Upper lobe of left lung (tissue), 6 donors: ENCODE results near the gene SH3BP4. TPM values are rescaled to one million over a fixed set of nuclear protein-coding genes. Genes with fewer than 3 reads are reported as not detected.
A peak's percentile ranks its signal among the peaks of the same experiment; 100 is the strongest.

ENCODE experiments used
- ATAC-seq, 2 donors: fragments of 200-7000 bp; cut with Tn5 transposase; one replicate each; pipeline ENCODE4 v1.9.1; 2022; ENCODE audit warnings: mild to moderate bottlenecking in 2 of 2, moderate library complexity in 2 of 2; ENCODE audit not compliant: low FRiP score in 2 of 2
- DNase-seq, 2 donors: peaks; one replicate each; pipeline ENCODE4 v3.0.0-alpha.2; 2019 to 2020
- H3K27ac ChIP-seq, 4 donors: fragments of 200-600 bp; sonication (generic); one replicate each; pipeline ENCODE4 v1.5.1; 2016 to 2019
- H3K27me3 ChIP-seq, 4 donors: fragments of 200-600 bp; sonication (generic); one replicate each; pipeline ENCODE4 v1.5.1; 2017 to 2019
- H3K36me3 ChIP-seq, 4 donors: fragments of 200-600 bp; sonication (generic); one replicate each; pipeline ENCODE4 v1.5.1; 2016 to 2019
- H3K4me1 ChIP-seq, 4 donors: fragments of 200-600 bp; sonication (generic); one replicate each; pipeline ENCODE4 v1.5.1; 2018 to 2019
- H3K4me3 ChIP-seq, 4 donors: fragments of 200-600 bp; sonication (generic); one replicate each; pipeline ENCODE4 v1.5.1; 2017 to 2019; ENCODE audit warnings: mild to moderate bottlenecking in 2 of 4, moderate library complexity in 1 of 4
- H3K9me3 ChIP-seq, 4 donors: fragments of 200-600 bp; sonication (generic); one replicate each; pipeline ENCODE4 v1.5.1; 2018 to 2019
- EP300 ChIP-seq, 4 donors: sonication (generic); formaldehyde crosslinking; IDR thresholded peaks; one replicate each; pipeline ENCODE4 v1.5.1; 2017; ENCODE audit warnings: antibody characterized with exemption in 4 of 4, control low read depth in 2 of 4
- POLR2A ChIP-seq, 4 donors: fragments of 450-650 bp; IDR thresholded peaks; one replicate each; pipeline ENCODE4 v1.5.1; 2016 to 2017; ENCODE audit warnings: antibody characterized with exemption in 4 of 4, mild to moderate bottlenecking in 2 of 4
- POLR2AphosphoS5 ChIP-seq, 2 donors: sonication (generic); formaldehyde crosslinking; IDR thresholded peaks; one replicate each; pipeline ENCODE4 v1.5.1; 2017; ENCODE audit warnings: antibody characterized with exemption in 2 of 2
- WGBS, 2 donors: methylation state at CpG; one replicate each; pipeline ENCODE4 v1.1.5; 2017 to 2018; 5-methylcytosine and 5-hydroxymethylcytosine counted together
- total RNA-seq, 6 donors: library from RNA; depleted of rRNA in 4 of 6; stranded (reverse); fragments of >200 nt in 4 of 6; gene quantifications; one replicate each; pipeline versions ENCODE4 v1.1.0 to v1.2.1, GENCODE V29; 2016 to 2021
- TF ChIP-seq, protein P1 (sequence below), 6 experiments: fragments of 450-650 bp in 4 of 6; fragments of 200-600 bp in 2 of 6; sonication (generic) in 2 of 6; IDR thresholded peaks; one replicate each; pipeline ENCODE4 v1.5.1; 2016 to 2019; ENCODE audit warnings: antibody characterized with exemption in 6 of 6
- donor health status: DM: no; HTN: no; CAD: no; lungs with moderate emphysema.
- donor health status: DM: no; HTN: yes; CAD: no; lungs with severe emphysema.

The SH3BP4 gene
- total RNA-seq, 6 donors from 2014 or later = 27.3 to 57.3 (median 33.4) TPM

DNA sequence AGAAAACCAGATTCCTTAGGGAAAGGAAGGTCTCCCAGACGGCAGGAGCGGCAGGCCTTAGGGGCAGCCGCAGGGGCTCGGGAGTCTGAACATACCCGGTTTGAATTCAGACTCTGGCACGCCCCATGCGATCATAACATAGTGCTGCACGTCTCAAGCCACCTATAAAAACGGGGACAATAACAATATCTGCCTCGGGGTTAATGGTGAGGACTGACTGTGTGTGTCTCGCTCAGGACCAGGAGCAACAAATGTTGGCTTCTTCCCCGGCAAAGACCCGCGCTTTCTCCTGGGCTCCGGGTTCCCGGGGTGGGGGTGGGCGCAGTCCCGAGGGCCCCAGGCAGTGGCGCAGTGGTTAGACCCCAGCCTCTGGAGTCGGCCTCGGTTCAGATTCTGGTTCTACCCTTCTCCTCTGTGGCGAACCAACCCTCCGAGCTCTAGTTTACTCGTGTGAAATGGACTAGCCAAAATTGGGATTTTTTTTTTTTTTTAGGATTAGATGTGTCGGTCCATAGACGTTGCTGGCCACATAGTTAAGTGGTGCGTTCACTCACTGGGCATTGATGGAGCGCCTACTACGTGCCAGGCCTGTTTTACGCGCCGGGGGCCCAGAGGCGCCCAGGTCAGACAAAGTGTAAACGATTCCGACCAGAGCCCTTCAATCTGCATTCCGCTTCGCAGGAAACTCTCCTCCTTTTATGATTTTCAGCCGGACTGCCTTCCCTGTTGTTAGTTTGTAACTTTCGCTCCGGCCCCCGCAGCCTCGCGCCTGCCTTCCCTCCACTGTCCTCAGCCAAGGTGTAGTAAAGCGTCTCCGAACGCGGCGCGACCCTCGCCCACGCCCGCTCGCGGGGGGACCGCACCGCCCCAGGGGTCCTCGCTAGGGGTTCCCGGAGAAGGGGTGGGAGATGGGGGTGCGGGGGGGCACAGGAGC is 820 bp upstream of the SH3BP4 start:
- peak overlapping the region; percentile 36 to 83 (median 76) for H3K27ac ChIP-seq
- TF ChIP-seq POLR2AphosphoS5 (IDR thresholded peaks at IDR 0.05) = no peak
- TF ChIP-seq, protein P1, sequence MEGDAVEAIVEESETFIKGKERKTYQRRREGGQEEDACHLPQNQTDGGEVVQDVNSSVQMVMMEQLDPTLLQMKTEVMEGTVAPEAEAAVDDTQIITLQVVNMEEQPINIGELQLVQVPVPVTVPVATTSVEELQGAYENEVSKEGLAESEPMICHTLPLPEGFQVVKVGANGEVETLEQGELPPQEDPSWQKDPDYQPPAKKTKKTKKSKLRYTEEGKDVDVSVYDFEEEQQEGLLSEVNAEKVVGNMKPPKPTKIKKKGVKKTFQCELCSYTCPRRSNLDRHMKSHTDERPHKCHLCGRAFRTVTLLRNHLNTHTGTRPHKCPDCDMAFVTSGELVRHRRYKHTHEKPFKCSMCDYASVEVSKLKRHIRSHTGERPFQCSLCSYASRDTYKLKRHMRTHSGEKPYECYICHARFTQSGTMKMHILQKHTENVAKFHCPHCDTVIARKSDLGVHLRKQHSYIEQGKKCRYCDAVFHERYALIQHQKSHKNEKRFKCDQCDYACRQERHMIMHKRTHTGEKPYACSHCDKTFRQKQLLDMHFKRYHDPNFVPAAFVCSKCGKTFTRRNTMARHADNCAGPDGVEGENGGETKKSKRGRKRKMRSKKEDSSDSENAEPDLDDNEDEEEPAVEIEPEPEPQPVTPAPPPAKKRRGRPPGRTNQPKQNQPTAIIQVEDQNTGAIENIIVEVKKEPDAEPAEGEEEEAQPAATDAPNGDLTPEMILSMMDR (IDR thresholded peaks at IDR 0.05) = no peak
- TF ChIP-seq POLR2A (IDR thresholded peaks at IDR 0.05) = no peak
- no peak for TF ChIP-seq EP300 (IDR thresholded peaks at IDR 0.05)
- WGBS, 2 donors = 16 to 22% methylated on average over 34 to 58 of the region's 59 CpGs
- ATAC-seq = peak in 1 of 2 donors; percentile 53
- DNase-seq = peak; percentile 13 to 75
- no peaks in the 10 kb centered on the region for H3K36me3 ChIP-seq
- peaks cover 10 to 46% (median 17%) of the 10 kb centered on the region in 4 donors for H3K4me1 ChIP-seq
- peak overlapping the region; percentile 30 to 90 (median 69) for H3K4me3 ChIP-seq
- peaks cover 0 to 3% (median 0%) of the 10 kb centered on the region in 4 donors for H3K27me3 ChIP-seq
- no peaks in the 10 kb centered on the region for H3K9me3 ChIP-seq

DNA sequence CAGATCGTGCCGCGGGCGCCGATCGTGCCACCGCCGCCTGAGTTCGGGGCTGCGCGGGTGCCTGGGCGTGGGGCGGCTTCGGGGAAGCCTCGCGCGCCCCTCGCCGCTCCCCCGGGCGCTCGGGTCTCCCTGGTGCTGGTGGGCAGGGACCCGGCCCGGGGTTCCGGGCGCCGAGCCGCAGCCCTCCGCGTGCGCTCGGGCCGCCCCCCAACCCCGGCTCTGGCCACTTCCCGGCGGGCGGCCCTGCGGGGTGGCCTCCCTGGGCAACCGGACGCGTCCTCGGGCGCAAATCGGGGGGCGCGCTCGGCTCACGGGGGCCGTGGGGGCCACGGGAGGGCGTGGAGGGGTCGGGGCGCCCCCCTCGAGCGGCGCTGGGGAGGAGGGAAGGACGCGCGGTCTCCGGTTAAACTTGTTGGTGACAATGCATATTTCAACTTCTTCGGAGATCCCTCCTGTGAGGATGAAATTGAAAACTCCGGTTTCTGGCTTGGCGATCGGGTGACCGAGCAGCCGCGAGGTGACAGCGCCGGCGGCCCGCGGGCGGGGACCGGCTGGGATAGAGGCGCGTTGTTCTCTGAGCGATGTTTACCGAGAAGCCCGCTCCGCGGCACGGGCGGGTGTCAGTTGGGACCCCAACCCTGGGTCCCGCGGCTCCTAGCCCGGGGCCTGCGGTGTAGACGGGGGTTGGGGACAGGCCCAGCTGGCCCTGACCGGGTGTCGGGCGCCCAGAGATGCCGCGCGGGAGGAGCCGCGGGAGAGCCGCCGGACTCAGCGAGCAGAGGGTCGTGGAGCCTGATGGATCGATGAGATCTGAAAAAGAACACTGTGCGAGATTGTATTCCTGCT is 676 bp downstream of the SH3BP4 start:
- H3K4me1 ChIP-seq = peaks cover 10 to 51% (median 20%) of the 10 kb centered on the region in 4 donors
- 3 to 7% methylated on average over 14 to 46 of the region's 102 CpGs for WGBS, 2 donors
- ATAC-seq (peak; percentile 7 to 8), DNase-seq (peak; percentile 22 to 90)
- peaks cover 0 to 3% (median 0%) of the 10 kb centered on the region in 4 donors for H3K27me3 ChIP-seq
- peak overlapping the region; percentile 47 to 90 (median 69) for H3K4me3 ChIP-seq
- no peaks in the 10 kb centered on the region for H3K36me3 ChIP-seq
- no peaks in the 10 kb centered on the region for H3K9me3 ChIP-seq
- TF ChIP-seq POLR2AphosphoS5 (IDR thresholded peaks at IDR 0.05) (no peak), EP300 (IDR thresholded peaks at IDR 0.05) (no peak)
- H3K27ac ChIP-seq = peak overlapping the region; percentile 83 to 91 (median 87)

DNA sequence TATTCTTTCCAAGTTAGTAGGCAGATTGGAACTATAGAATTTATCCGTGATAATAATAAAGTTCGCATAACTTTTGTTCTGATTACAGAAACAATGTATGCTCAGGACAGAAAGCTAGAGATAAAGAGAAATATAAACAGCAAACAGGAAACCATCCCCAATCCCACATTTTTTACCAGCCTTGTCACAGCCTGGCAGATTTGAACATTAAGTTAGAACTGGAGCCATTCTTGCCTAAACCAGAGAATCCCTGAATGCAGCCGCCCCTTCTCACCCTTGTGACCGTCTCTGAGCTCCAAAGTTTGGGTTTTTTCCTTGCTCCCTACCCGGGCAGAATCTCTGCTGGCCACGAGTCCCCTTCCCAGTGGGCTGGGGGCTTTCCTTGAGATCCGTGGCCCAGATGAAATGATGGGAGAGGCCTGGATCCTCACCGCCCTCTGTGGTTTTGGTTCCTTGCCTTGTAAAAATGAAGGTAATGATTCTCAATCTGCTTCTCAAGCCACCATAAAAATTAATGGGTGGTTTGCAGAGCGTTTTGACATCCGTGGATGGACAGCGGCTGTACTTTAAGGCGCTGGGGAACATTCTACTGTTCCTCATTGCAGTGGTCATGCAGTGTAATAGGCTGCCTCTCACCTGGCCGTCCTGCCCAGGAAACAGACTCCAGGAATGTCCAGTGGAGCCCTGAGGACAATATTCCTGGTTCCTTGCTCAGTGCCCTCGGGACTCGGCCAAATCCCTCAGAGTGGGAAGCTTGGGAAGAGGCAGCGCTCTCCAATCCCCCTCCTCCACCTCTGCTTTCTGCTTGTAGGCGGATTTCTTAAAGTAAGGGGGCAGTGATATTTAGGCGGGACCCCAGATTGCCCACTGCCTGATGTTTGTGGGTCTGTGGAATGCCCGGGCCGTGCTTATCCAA is 1.6 kb downstream of the SH3BP4 start:
- WGBS, 2 donors = 53 to 57% methylated on average over 18 to 20 of the region's 20 CpGs
- Histone ChIP-seq H3K27me3 (peaks cover 0 to 3% (median 0%) of the 10 kb centered on the region in 4 donors), H3K27ac (peak overlapping the region; percentile 83 to 91 (median 87)), H3K36me3 (no peaks in the 10 kb centered on the region), H3K4me3 (peak overlapping the region; percentile 47 to 90 (median 69)), H3K9me3 (no peaks in the 10 kb centered on the region), H3K4me1 (peaks cover 10 to 60% (median 21%) of the 10 kb centered on the region in 4 donors)
- no peak for TF ChIP-seq POLR2AphosphoS5 (IDR thresholded peaks at IDR 0.05)
- TF ChIP-seq POLR2A (IDR thresholded peaks at IDR 0.05) = peak in 1 of 4 donors; percentile 28
- TF ChIP-seq, protein P1 (IDR thresholded peaks at IDR 0.05) = no peak
- TF ChIP-seq EP300 (IDR thresholded peaks at IDR 0.05) = no peak
- ATAC-seq (no peak), DNase-seq (peak in 1 of 2 donors; percentile 19)

- no peak for DNase-seq
- no peak for ATAC-seq
- peak overlapping the region; percentile 59 to 91 (median 87) for H3K27ac ChIP-seq
- 38 to 66% methylated on average over 6 to 8 of the region's 8 CpGs for WGBS, 2 donors
- no peaks in the 10 kb centered on the region for H3K9me3 ChIP-seq
- H3K27me3 ChIP-seq = peaks cover 0 to 3% (median 0%) of the 10 kb centered on the region in 4 donors
- no peaks in the 10 kb centered on the region for H3K36me3 ChIP-seq
- peaks cover 10 to 60% (median 21%) of the 10 kb centered on the region in 4 donors for H3K4me1 ChIP-seq
- H3K4me3 ChIP-seq = peak overlapping the region in 3 of 4 donors; percentile 67 to 90 (median 71)
- TF ChIP-seq, protein P1 (IDR thresholded peaks at IDR 0.05) = no peak
- TF ChIP-seq POLR2AphosphoS5 (IDR thresholded peaks at IDR 0.05) (no peak), EP300 (IDR thresholded peaks at IDR 0.05) (no peak), POLR2A (IDR thresholded peaks at IDR 0.05) (no peak)
These were observed 2.8 kb downstream of the SH3BP4 start for GRCh38 chr2:234954551-234954992.
